ENCODE data around the gene ABHD15.

ABHD15 gene

DNA sequence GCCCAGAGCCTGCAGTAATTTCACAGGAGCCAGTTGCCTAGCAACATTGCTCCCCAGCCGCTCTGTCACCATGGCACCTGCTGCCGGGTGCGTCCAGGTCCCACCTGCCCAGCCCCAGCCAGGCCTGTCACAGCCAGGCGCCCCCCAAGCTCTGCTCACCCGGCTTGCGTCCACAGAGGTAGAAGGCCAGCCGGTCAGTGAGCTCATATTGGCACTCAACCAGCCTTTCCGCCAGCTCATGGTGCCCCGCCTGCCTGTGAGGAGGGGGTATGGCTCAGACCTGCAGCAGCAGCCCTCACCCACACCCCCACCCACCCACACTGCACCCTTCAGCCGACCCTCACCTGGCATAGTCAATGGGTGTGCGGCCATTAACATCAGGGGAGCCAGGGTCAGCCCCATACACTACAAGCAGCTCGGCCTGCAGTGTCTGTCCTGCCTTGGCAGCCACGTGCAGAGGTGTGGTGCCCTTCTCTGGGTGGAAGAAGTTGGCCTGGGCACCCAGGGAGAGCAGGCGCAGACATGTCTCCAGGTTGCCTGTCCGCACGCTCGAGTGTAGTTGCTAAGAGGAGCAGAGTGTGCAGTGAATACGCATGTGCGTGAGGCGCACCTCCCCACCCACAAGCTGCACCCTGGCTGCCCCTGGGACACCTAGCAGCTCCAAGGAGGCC lies 14.9 kb upstream of the ABHD15 start:
- FAIRE-seq, result no peak

- no peak for FAIRE-seq
Observed at GRCh38 chr17:29579866-29580771, 13.3 kb upstream of the ABHD15 start.

DNA sequence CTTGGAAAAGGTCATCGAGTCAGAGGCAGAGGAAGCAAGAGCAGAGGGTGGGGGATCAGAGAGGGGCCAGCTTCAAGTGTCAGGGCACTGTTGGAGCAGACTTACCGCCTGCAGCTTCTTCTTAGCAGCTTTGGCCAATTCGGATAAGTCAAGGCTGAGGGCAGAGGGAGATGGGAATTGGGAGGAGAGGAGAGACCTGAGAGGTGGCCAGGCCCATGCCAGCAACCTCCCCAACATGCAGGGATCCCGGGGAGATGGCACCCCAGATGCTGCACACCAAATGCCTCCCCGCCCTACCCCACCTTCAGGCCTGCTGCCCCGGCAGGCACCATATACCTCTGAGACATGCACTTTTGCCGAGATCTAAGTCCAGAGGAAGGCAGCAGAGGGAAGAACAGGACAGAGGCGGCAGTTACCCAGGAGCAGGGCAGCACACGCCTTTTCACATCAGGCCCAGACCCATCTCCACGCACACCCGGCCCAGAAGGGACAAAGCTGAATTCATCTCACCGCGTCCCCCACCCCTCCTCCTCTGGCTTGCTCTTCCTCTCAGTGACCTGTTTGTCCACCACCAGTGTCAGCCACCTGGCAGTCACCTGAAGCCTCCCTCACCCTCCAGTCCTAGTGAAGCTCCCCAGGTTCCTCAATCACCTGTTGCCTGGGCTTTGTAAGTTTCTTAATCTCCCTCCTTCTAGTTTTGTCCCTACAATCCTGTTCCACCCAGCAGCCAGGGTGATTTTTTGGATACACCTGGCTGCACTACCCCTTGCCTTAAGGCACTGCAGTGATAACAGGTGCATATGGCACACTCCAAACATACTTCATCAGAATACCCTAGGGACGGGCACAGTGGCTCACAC lies 12.0 kb upstream of the ABHD15 start:
- FAIRE-seq, result no peak

DNA sequence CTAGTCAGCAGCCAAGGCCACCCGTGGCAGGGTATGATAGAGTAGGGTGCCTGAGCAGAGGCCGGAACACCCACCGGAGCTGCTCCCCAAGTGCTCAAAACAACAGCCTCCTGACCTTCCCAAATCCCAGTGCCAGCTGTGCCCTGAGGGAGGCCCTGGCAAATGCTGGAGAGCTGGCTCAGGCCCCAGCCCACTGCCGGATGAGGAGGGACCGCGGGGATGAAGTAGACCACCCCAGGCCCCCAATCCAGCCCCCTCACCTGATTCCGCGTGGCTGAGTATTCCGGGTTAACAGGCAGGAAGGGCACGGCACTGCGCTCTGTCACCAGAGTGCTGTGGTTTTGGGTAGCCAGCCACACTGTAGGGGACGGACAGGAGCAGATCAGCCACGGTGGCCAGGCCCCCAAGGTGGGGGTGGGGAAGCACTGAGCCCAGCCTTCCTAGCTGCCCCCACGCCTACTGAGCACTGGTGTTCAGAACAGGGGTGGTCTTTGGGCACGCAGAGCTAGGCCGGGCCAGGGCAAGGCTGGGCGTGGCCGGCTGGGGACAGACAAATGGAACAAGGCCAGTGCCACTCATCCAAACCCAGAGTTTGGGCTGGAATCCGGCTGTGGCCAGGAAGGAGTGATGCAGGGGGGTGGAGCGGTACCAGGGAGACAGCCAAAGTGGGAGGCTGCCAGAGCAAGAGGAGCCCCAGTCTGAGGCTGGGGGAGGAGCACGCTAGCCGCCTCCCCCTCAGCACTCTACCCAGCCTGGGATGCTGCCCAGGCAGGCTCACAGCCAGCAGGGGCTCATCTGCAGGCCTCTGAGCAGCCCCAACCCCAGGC lies 10.8 kb upstream of the ABHD15 start:
- no peak for FAIRE-seq

DNA sequence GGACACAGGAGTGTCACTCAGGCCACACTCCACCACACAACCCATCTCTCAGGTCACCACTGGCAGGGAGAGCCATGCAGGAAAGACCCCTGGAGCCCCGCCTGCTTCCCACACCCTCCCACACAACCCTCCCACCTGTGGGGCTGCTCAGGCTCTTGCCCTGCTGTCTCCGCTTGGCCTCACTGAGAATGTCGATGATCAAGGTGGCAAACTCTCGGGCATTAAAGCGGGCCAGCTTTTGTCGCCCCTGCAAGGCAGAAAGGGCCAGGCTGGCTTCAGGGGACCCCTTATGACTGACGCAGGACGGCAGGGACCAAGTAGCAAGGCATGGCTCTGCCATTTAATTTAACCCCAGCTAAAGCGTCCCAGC lies 10.1 kb upstream of the ABHD15 start:
- FAIRE-seq, result no peak

DNA sequence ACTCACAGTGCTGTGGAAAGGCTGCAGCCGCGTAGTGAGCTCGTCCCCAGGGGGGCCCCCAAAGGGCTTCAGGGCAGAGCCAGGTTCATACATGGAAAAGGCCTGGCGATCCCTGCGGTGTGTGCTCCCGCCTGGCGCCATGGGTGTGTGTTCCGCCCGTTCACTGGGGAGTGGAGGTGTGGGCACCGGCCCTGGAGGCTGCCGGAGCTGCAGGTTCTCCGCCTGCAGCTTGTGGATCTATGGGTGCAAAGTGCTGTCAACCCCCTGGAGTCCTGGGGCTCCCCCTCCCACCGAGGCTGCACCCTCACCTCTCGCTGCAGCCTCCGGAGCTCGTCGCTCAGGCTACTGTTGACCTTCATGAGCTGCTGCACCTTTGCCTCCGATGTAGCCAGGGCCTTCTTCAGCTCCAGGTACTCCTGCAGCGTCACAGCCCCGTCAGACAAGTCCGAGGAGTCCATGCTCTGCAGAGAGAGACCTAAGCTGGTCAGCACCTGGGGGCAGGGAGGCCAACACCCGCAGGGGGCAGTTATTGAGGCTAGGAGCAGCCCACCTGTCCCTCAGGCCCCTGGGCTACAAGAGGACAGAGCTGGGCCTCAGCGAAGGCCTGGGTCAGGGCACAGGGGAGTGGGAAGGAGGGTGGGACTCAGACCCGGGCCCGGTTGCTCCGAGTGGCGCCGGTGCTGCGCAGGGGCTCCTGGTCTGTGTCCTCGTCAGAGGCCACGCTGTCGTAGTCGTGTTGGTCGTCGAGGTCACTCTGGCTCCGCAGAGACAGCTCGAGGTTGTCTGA lies 9.6 kb upstream of the ABHD15 start:
- no peak for FAIRE-seq

DNA sequence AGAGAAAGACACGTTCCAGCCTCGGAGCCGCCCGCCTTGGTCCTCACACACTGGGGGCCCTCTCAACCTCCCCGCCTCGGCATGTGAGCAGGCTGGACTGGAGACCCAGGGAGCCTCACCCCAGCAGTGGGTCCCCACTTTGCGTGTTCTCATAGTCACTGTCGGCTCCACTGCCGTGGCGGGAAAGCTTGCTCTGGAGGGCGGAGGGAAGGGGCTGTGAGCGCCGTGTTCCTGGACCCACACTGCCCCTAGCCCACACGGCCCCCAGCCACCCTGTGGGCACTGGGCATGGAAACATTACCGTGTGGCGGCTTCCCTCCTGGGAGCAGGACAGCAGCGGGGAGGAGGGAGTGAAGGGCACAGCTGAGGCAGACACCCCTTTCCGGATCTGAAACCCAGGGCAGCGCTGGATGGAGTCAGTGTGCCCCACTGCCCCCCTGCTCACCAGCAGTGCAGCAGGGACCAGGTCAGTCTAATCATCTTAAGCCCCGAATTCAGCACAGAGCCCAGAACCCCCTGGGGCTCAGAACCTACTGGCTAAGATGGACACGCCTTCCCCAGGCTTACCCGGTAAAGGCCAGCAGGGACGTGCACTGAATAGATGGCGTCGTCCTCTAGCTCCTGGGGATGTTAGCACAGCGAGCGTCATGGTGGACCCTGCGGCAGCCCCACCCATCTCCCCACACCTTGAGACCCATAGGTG lies 8.8 kb upstream of the ABHD15 start:
- FAIRE-seq, result no peak

DNA sequence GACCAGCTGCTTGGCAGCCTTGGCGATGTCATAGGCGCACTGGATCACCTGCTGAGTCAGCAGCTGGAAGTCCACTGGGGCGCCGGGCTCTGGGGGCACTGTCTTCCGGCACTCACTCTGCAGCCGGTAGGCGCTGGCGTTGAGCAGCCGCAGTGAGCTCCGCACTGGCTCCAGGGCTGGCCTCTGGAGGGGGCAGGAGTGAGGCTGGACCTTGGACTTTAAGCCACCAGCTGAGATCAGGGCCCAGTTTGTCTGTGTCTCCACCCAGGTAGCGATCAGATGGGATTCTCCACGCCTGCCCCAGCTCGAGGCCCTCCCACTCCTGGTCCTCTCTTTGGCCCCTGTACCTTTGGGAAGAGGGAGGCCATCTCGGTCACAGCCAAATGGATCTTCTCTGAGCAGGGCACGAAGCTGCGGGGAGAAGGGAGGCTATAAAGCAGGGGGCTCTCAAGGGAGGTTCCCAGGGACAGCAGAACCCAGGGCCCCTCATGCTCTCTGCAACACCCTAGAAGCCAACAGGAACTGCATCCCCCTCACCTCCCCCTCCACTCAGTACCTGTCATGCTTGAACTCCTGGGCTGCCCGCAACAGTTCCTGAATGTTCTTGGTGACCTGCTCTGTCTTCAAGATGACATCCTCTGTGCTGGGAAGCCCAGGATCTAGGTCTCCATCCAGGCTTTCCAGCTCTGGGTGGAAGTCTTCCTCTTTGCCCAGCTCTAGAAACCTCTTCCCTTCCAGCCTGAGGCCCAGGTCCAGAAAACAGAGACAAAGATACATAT lies 8.1 kb upstream of the ABHD15 start:
- FAIRE-seq, result no peak

DNA sequence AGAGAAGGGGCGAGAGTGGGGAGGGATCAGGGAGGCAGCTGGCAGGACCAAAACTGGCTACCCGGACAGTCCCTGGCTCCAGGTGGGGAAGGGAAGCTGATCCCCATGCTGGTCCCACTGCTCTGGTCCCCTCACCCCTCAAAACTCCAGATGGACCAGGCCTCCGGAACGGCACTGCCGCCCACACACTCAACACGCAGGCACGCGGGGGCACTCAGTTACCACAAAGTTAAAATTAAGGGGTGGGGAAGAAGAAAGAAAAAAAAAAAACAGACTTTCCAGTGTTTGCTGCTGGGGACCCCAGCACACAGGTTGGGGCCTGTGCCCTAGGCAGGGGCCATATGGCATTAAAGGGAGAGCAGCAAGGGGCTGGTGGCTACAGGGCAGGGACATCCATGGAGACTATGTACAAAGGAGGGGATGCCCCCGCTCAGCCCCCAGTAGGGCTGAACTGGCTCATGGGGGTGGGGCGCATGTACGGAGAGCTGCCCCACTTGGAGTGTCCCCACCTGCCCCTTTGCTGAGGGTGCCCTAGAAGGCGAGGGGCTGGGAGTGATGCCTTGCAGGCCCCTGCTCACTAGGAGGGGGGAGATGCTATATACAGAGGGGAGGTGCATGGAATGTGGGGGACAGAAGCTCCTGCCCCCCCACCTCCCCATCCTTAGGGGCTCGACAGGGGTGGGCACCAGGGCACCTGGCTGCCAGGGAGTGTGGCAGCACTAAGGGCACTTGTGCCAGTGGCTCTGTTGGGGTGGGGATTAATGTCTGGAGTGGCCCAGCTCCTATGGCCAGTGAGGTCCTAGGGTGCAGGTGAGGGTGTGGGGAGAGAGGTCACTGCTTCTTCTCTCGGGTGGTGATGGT lies 7.3 kb upstream of the ABHD15 start:
- FAIRE-seq, result no peak

DNA sequence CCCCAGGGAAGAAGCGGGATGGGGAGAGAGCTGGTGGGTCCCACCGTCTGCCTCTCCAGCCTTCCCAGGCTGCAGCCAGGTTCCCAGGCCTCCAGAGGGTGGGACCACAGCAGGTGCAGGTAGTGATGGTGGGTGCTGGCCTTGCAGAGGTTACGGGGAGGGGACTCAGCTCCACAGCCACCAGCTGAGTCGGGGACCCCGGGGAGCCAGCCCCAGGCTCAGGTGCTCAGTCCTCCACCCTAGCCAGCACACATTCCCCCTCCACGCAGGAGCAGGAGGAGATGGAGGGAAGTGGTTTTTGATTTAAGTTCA lies 6.7 kb upstream of the ABHD15 start:
- no peak for FAIRE-seq

DNA sequence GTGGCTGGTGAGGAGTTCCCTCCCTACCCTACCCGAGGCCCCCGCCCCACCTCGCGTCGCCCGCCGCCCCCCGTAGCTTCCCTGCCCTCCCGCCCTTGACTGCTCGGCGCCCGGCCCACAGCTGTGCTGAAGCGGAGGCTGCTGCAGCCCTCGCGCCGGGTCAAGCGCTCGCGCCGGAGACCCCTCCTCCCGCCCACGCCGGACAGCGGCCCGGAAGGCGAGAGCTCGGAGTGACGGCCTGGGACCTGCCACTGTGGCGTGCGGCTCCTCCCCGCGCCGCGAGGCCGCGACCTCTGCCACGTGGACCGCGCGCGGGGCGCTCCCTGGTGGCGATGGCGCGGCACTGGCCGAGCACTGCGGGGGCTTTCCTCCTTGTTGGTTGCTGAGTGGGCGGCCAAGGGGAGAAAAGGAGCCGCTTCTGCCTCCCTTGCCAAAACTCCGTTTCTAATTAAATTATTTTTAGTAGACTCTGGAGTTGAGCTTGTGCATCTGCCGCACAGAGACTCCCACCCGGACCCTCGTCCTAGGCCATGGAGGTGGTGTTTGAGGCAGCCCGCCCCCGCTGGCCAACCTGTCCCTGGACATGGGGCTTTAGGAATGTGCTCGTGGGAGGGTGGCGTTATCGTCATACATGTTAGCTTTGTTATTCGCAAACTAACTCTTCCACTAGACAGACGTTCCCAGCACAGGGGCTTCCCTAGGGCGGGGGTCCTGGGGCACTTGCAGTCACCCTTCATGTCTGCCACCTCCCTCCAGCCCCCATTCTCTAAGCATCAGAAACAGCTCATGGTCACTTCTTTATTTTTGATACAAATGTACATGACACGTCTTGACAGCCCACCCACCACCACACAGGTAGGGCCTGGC lies 6.1 kb upstream of the ABHD15 start:
- FAIRE-seq, result no peak

GRCh38 chr17:29571883-29572681 lies 5.2 kb upstream of the ABHD15 start:
- no peak for FAIRE-seq

GRCh38 chr17:29571486-29571882 lies 4.6 kb upstream of the ABHD15 start:
- no peak for FAIRE-seq

DNA sequence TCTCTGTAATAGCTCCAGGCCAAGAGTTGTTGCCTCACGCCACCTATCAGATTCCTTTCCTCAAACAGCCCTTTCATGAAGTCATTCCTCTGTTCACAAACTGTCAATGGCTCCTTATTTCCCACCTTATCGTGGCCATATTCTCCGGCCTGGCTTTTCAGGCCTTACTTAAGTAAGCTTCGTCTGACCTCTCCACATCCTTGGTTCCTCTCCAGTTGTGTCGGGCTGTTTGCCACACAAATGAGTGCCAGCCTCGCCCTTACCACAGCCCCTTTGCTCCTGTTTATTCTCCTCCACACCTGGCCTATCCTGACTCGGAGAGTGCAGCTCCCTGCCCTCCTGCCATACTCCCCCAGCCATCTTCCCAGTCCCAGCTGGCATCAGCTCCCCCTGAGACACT lies 3.7 kb upstream of the ABHD15 start:
- FAIRE-seq, result no peak

DNA sequence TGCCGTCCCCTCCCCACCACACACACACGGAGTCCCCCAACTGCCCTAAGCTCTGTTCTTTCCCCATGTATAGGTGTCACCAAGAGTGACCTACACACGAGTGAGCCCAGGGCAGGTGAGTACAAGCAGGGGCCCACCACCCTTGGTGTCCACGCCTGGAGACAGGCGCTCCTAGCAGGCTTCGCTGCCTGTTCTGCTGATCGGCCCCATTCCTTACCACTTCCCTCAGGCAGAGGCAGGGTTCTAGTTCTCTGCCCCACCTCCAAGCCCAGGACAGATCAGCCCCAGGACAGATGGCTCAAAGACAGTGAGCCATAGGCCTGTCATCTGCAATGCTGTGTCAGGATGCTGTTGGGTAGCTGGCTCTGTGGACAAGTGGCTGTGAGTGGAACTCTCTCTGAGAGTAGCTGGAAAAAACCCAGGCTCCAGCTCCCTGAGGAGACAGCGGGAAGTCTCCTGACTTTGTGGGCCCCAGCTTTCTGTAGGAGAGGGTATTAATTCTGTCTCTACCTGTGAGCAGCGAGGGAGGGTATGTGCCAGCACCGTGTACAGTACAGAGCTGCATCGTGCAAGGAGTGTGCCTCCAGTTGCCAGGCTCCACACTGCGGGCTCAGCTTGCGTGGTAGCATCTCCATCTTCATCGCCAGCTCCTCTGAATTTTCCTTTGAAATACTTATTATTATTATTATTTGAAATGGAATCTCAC lies 2.6 kb upstream of the ABHD15 start:
- FAIRE-seq, result no peak

DNA sequence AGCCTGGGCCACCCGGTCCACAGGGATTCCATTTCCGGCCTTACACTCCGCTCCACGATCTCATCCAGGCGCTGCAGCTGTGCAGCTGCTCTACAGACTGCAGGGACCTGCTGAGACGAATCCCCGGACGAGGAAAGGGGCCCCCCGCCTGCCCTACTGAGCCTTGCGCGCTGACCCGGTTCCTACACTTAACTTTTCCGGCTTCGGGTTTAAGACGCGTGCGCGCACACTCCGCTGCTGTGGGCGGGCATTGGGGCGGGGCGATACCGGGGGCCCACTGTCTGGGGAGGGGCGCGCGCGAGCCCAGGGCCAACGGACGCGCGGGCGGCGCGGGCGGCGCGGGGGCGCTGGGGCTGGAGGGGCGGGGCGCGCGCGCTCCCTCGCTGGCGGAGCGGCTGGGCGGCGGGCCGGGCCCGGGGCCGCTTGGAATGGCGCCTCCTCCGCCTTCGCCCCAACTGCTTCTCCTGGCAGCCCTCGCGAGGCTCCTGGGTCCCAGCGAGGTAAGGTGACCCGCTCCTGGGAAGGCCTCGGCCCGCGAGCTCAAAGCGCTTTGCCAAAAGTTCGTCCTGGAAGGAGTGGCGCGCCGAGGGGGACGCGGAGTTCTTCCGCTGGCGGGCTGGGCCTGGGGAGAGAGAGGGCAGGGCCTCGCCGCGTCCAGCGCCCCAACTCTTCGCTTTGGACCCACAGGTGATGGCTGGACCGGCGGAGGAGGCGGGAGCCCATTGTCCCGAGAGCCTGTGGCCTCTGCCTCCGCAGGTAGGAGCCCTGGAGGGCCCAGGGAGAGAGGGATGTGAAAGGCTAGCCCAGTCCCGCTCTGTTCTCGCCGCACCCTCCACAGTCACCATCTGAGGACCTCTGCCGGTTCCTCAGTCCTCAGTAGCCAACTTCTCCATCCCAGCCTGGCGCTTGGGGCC lies 1.8 kb upstream of the ABHD15 start, which contains the start of gene TP53I13:
Gene TP53I13 (plus strand): TSS at position 371 of the 914 bp plus-strand sequence. CDS start 58 bp downstream, at position 429.
- no peak for FAIRE-seq
